ENCODE measurements around the gene SPATS2L.

Gene SPATS2L

DNA sequence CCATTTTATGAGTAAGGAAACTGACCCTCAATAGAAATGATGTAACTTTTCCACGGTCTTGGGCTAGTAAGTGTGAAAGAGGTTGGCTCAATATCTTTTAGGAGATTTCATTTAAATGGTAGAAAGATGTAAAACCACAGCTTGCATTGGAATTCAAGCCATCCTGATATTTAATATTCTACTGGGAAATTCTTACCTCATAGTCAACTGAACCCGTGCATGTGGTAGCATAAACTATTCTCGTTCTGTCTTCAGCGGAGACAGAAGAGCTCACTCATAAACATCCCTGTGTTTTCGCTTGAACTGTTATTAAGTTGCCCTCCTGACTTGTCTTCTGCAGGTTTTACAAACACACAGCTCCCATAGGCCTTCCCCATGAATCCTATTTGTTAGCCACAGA lies 8.5 kb upstream of the SPATS2L start:
- DNase-seq, result no peak

- no peak for DNase-seq
Observed at GRCh38 chr2:200298816-200299215, 7.7 kb upstream of the SPATS2L start.

DNA sequence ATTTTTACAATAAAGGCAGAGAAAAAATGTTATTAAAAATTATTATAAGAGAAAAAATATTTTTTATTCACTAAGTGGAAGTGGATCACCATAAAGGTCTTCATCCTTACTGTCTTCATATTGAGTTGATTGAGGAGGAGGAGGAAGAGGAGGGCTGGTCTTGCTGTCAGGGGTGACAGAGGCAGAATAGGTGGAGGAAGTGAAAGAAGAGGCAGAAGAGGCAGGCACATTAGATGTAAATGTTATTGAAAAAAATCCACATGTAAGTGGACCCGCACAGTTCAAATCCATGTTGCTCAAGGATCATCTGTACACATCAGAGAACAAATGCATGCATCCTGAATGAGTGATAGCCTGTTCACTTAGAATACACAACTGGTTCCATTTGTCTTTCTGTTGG lies 6.4 kb upstream of the SPATS2L start:
- no peak for DNase-seq

DNA sequence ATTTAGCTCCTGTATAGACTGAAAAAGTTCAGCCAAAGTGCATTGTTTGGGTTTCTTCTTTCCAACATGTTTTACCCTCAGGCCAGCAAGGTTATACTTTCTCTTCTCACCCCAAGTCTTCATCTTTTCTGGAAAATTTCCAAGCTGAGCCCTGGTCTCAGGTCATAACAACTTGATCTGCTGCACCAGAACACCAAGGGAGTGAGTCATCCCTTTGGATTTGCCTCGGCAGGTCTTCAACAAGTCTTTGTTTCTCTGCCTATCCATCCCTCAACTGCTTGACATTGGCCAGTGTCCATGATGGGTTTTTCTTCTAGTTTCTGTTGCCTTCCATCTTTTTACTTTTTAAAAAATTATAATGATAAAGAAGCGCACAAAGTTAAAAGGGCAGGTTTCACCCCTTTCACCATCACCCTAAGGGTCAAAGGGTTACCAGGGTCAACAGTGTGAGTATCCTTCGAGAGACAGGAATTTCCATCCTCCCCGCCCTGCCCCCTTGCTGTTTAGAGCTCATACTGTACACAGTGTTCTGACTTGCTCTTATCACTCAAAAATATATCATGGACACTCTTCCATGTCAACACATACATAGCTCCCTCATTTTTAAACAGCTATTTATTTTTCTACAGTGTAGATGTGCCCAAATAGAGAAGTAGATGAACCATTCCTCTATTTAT lies 5.7 kb upstream of the SPATS2L start:
- DNase-seq, result no peak

DNA sequence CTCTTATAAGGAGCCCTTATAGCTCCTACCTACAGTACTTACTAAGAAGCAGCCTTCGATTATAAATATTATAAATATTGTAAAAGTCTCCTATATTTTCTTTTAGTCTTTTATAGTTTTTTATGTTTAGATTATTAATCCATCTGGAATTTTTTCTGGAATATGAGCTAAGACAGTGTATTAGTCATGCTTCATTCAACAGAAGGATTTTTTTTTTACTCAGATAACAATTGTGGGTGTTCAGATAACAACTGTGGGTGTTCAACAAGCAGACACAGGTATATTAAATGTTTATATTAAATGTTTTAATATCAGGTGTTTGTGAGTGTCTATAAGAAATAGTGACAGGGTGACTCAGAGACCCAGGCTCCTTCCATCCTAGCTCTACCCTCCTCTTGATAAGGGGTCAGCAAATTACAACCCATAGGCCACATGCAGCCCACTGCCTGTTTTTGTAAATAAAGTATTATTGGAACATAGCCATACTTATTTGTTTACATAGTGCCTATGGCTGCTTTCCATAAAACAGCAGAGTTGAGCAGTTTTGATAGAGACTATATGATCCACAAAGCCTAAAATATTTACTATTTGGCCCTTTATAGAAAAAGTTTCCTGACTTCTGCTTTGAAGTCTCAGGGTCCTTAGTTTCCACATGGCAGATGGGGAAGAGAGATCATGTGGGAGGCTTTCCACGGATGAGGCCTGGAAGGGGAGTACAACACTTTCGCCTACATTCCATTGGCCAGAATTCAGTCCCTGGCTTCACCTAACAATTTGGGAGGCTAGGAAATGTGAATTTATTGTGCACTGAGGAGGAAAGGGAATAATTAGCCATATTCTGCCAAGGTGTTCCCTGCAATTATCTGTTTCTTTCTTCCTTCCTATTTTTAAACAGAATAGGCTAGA lies 4.3 kb upstream of the SPATS2L start:
- DNase-seq, result no peak

DNA sequence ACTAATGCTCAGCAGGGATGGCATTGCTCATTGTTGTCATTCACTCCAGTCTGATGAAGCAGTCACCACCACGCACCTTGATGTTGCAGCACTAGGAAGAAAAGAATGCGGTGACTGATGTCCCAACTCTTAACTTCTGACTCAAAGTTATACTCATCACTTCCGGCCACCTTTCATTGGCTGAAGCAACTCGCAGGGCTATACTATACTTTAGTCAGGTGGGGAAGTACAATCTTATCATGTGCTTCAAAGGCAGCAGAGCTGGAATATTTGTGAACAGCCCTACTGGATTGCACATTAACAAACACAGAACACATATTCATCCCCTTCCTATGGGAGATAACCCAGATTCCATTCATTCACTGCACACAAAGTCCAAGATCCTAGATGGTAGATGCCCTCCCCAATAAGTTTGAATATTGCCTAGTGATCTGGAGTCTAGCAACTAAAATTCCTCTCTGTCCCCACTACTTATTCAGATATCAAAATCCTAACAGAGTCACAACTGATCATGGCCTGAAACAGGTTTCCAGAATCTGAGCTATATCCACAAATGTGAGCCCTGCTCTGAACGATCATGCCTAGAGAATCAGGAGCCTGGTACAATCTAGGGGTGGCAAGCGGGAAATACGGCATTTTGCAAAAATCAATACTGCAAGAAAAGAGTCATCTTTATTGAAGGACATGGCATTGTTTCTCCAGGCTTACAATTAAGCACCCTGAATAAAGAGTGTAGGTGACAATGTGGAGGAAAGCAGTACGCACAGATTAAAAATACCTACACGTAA lies 3.4 kb upstream of the SPATS2L start:
- no peak for DNase-seq

DNA sequence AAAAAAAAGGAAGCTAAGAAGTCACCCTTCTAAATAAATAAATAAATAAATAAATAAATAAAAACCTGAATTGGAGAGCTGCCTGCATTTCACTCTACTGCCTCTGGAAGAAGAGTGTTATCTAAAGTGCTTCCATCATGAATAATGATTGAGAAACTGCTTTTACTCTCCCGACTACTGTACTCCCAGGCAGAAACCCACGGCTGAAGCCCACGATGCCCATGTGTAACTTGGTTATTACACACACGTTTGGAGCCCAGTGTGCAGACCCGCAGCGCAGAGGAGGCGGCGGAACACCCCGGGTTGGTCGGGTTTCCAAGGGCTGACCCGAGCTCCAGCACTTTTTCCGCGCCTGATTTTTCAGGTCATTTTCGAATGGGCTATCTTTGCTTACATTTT lies 697 bp upstream of the SPATS2L start:
- DNase-seq, result peak; percentile 57

DNA sequence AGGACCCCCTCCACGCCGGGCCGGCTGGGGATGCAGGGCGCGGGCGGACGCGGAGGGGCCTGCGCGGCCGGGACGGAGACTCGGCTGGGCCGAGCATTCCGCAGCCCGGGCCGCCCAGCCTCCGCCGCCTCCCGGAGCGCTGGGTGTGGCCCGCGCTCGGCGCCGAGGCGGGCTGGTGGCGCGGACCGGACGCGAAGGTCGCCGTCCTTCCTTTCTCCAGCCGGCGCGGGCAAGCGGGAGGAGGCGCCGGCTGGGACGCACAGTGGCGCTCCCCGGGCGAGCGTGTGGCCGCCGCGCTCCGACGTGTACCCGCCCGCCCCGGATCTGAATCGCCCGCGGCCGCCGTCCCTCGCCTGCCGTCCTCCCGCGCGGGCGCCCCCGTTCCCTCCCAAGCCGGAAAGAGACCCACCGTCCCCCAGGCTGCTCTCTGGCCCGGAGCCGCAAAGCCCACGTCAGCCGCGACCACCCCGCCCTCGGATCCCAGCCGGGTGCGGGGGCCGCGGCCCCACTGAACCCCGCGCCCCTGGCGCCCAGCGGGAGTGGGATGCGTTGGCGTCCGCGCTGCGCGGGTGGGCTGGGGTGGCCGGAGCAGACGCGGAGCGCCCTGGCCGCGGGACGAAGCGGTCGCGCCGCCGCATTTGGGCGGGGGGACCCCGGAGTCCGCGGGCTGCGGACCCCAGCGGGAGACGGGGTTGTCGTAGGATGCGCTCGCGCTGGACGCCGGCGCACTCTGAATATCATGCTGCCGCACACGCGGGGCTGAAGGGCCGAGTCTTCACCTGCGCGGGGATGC lies 634 bp downstream of the SPATS2L start:
- DNase-seq, result no peak

- DNase-seq, result peak; percentile 37
Observed at GRCh38 chr2:200307724-200308545, 1.4 kb downstream of the SPATS2L start.

DNA sequence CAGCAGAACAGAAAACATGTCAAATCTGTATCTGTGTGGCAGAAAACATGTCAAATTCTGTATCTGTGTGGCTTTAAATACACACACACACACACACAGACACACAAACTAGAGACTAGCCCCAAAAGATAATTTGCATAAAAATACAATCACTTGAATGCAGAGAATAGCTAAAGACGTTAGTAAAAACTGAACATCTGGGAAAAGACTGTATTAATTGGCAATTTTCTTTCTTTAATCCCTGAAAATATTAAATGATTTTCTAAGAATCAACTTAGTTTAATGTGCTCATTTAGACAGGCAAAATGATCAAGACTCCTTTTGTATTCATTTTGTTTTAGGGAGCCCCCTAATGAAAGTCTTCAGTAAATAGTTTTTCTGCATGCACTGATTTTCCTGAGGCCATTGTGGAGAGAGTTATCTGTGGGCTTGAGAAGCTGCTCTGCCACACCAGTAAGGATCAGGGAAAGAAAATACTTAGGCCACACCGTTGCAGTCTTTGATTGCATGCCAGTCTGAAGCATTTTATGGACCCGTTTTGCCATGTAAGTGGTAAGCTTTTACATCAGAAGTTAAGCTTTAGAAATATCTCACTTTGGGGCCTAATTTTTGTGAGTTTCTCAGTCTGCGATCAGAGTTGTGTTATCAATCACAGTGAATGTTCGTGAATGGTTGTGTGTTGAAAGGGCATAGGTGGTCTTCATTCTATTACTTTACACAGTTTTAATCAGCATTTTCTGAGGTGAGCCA lies 2.2 kb downstream of the SPATS2L start:
- DNase-seq, result no peak

- DNase-seq, result no peak
Observed at GRCh38 chr2:200309296-200310049, 3.0 kb downstream of the SPATS2L start.

DNA sequence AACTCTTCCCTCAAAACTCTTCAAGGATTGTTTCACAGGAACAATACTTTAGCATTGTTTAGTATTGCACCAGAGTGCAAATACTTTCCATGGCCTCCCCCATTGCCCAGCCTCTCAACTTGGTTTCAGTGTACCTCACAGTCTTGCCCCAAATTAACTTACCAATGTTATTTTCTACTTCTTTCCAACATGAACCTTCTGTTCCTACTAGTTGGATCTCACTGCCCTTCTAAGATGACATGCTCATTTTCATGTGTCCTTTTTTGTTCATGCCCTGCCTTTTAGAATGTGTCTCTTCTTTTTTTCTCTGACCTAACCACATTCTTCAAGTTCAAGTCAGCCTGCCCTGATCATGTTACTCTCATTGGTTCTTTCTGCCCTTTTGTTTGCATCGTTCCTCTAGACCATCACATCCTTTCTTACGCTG lies 4.1 kb downstream of the SPATS2L start:
- DNase-seq, result no peak

- no peak for DNase-seq
Observed at GRCh38 chr2:200311139-200311538, 4.6 kb downstream of the SPATS2L start.

DNA sequence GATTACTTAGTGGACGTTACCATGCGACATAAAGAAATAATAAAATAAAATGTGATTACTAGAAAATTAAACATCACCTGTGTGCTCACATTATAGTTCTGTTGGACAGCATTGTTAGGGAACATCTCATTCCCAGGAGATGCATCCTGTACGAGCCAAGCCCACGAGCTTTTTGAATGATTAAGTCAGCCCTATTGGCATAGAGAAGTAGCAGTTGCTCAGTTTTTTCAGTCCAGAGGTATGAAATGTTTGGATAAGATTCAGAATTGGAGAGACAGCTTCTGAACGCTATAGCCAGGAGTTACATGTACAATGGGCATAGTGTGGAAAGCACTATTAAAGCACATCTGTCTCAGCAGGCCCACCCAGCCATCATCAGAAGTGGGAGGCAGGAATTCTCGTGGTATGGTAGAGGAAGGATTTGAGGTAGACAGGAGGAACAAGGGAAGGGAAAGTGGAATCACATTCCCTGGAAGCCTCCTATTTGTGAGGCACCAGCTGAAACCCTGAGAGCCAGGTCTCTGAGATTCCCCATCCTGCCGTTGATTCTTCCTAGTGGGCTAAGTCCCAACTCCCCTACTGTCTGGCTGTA lies 8.6 kb downstream of the SPATS2L start:
- DNase-seq, result no peak

DNA sequence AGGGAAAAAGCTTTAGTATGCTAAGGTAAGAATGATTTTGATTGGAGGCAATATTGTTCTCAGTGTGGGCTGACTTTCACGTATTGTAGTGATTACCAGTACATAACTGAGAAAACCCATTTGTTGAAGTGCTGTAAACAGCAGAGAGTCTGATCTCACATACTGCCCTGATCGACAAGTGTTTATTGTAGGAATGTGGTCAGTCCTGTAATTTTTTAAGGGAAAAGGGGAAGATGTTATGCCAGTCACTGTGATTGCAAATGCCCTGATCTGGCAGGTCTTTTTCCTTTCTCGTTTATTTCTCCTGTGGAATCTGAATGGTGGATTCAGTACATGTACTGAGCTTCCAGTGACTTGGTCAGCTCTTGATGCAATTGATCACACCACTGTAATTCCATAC lies 11.5 kb downstream of the SPATS2L start:
- no peak for DNase-seq

- DNase-seq, result no peak
Observed at GRCh38 chr2:200318940-200319435, 12.5 kb downstream of the SPATS2L start.

DNA sequence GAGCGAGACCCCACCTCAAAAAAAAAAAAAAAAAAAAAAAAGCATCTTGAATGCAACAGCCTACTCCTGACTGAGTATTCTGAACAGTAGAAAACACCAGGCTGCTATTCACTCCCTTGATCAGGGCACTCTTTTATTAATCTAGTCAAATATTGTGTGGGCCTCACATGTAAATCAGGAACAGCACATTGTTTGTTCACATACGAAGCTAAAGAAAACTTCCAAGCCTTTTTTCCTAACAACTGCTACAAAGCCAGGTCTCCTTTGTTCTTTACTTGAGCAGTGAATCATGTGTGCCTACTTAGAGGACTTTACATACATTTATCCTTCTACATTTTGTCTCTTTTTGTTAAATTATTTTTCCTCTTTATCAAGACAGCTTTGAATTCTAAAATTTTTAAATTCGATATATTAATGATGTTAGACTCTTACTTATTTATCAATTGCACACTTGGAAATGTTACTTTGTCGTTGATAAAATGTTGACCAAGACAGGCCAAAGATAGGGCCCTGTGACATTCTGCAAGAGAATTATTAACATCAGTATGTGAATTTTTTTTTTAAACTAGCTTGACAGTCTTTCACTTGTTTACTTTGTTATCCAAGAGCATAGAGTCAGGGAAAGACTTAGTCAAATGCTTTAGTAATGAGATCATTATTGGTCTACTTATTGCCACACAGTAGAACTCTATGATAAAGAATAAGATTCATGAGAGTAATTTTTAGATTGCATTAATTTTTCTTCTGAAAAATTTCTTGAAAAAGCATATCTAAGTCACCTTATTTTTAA lies 13.2 kb downstream of the SPATS2L start:
- peak; percentile 33 for DNase-seq

- peak; percentile 71 for DNase-seq
Observed at GRCh38 chr2:200320344-200320743, 13.9 kb downstream of the SPATS2L start.

DNA sequence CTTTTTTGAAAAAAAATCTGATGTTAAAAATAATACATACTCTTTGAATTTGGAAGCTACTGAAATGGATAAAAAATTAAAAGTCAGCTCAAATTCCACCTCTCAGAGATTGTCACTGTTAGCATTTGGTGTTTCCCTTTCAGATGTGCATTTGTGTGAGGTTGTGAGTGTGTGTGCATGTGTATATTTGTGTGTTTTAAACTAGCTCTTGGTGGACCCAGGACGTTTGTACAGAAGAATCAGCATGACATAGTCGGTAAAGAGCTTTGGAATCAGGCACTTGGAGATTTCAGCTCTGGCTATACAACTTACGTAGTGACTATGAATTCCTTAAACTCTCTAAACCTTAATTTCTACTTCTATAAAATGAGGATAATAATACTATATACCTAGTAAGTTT lies 14.5 kb downstream of the SPATS2L start:
- DNase-seq, result no peak
